ENCODE data around the gene EMCN. TPM values are rescaled to one million over a fixed set of nuclear protein-coding genes. Genes with fewer than 3 reads are reported as not detected.
"Not testable (repeated sequence)": the region's sequence is repeated elsewhere in the genome, so short reads cannot be mapped to it uniquely, and the experiment has no call there.

EMCN gene
- total and polyA plus RNA-seq, 5 donors from 2014 or later, result not detected

GRCh38 chr4:100420571-100420970, 97.3 kb downstream of the EMCN start:
- DNase-seq, result no peak
- H3K4me3 Mint-ChIP-seq, result no peak overlapping the region
- no peaks in the 10 kb centered on the region for H3K9me3 ChIP-seq (ENCODE audit: control insufficient read depth in 2 of 2, low read length in 2 of 2)
- H3K4me3 ChIP-seq (ENCODE audit: low read depth, low read length), result no peak overlapping the region
- no peak overlapping the region for H3K27ac Mint-ChIP-seq
- no peak for ATAC-seq (ENCODE audit: low read depth in 2 of 2)
- no peaks in the 10 kb centered on the region for H3K36me3 ChIP-seq (ENCODE audit: control insufficient read depth, insufficient read depth, low read length)
- peaks cover 6% of the 10 kb centered on the region for H3K27me3 Mint-ChIP-seq
- no peaks in the 10 kb centered on the region for H3K9me3 Mint-ChIP-seq
- peaks cover 2% of the 10 kb centered on the region for H3K27me3 ChIP-seq (ENCODE audit: control insufficient read depth, insufficient read depth, low read length)
- no peaks in the 10 kb centered on the region for H3K36me3 Mint-ChIP-seq
- no peak overlapping the region for H3K27ac ChIP-seq (ENCODE audit: insufficient read depth, low read length, poor library complexity, severe bottlenecking)
- H3K4me1 ChIP-seq (ENCODE audit: control insufficient read depth, insufficient read depth, low read length, poor library complexity, severe bottlenecking), result no peaks in the 10 kb centered on the region
- H3K4me1 Mint-ChIP-seq, result peaks cover 0 to 2% (median 0%) of the 10 kb centered on the region in 4 donors

GRCh38 chr4:100417565-100417964, 100.3 kb downstream of the EMCN start:
- H3K27me3 Mint-ChIP-seq, result peaks cover 6% of the 10 kb centered on the region
- ATAC-seq (ENCODE audit: low read depth in 2 of 2) (no peak), DNase-seq (no peak)
- H3K27ac ChIP-seq (ENCODE audit: insufficient read depth, low read length, poor library complexity, severe bottlenecking), result no peak overlapping the region
- H3K9me3 Mint-ChIP-seq, result no peaks in the 10 kb centered on the region
- H3K9me3 ChIP-seq (ENCODE audit: control insufficient read depth in 2 of 2, low read length in 2 of 2), result no peaks in the 10 kb centered on the region
- H3K36me3 Mint-ChIP-seq, result no peaks in the 10 kb centered on the region
- no peaks in the 10 kb centered on the region for H3K27me3 ChIP-seq (ENCODE audit: control insufficient read depth, insufficient read depth, low read length)
- H3K4me3 Mint-ChIP-seq, result no peak overlapping the region
- H3K4me1 Mint-ChIP-seq, result no peaks in the 10 kb centered on the region
- H3K36me3 ChIP-seq (ENCODE audit: control insufficient read depth, insufficient read depth, low read length), result no peaks in the 10 kb centered on the region
- no peak overlapping the region for H3K27ac Mint-ChIP-seq
- H3K4me1 ChIP-seq (ENCODE audit: control insufficient read depth, insufficient read depth, low read length, poor library complexity, severe bottlenecking), result no peaks in the 10 kb centered on the region
- no peak overlapping the region for H3K4me3 ChIP-seq (ENCODE audit: low read depth, low read length)

GRCh38 chr4:100414016-100414790, 103.6 kb downstream of the EMCN start:
- Histone ChIP-seq H3K27ac (ENCODE audit: insufficient read depth, low read length, poor library complexity, severe bottlenecking) (no peak overlapping the region), H3K4me3 (ENCODE audit: low read depth, low read length) (no peak overlapping the region), H3K9me3 (ENCODE audit: control insufficient read depth in 2 of 2, low read length in 2 of 2) (no peaks in the 10 kb centered on the region), H3K4me1 (ENCODE audit: control insufficient read depth, insufficient read depth, low read length, poor library complexity, severe bottlenecking) (no peaks in the 10 kb centered on the region), H3K36me3 (ENCODE audit: control insufficient read depth, insufficient read depth, low read length) (no peaks in the 10 kb centered on the region), H3K27me3 (ENCODE audit: control insufficient read depth, insufficient read depth, low read length) (no peaks in the 10 kb centered on the region)
- DNase-seq (no peak), ATAC-seq (ENCODE audit: low read depth in 2 of 2) (no peak)
- Mint-ChIP-seq H3K9me3 (no peaks in the 10 kb centered on the region), H3K4me3 (no peak overlapping the region), H3K36me3 (no peaks in the 10 kb centered on the region), H3K4me1 (no peaks in the 10 kb centered on the region), H3K27ac (no peak overlapping the region), H3K27me3 (peaks cover 6% of the 10 kb centered on the region)

GRCh38 chr4:100391863-100392262, 126.0 kb downstream of the EMCN start:
- Mint-ChIP-seq H3K27ac (no peak overlapping the region), H3K4me1 (no peaks in the 10 kb centered on the region), H3K4me3 (no peak overlapping the region)

GRCh38 chr4:100391086-100391485, 126.7 kb downstream of the EMCN start:
- DNase-seq (no peak), ATAC-seq (ENCODE audit: low read depth in 2 of 2) (no peak)
- Histone ChIP-seq H3K4me1 (ENCODE audit: control insufficient read depth, insufficient read depth, low read length, poor library complexity, severe bottlenecking) (no peaks in the 10 kb centered on the region), H3K36me3 (ENCODE audit: control insufficient read depth, insufficient read depth, low read length) (no peaks in the 10 kb centered on the region), H3K9me3 (ENCODE audit: control insufficient read depth in 2 of 2, low read length in 2 of 2) (no peaks in the 10 kb centered on the region), H3K27ac (ENCODE audit: insufficient read depth, low read length, poor library complexity, severe bottlenecking) (no peak overlapping the region), H3K4me3 (ENCODE audit: low read depth, low read length) (no peak overlapping the region), H3K27me3 (ENCODE audit: control insufficient read depth, insufficient read depth, low read length) (no peaks in the 10 kb centered on the region)
- Mint-ChIP-seq H3K4me1 (no peaks in the 10 kb centered on the region), H3K4me3 (no peak overlapping the region), H3K9me3 (no peaks in the 10 kb centered on the region), H3K27me3 (no peaks in the 10 kb centered on the region), H3K36me3 (no peaks in the 10 kb centered on the region), H3K27ac (no peak overlapping the region)

More at GRCh38 chr4:100391863-100392262, 126.0 kb downstream of the EMCN start:
- Histone ChIP-seq H3K27ac (ENCODE audit: insufficient read depth, low read length, poor library complexity, severe bottlenecking) (no peak overlapping the region), H3K4me1 (ENCODE audit: control insufficient read depth, insufficient read depth, low read length, poor library complexity, severe bottlenecking) (no peaks in the 10 kb centered on the region), H3K9me3 (ENCODE audit: control insufficient read depth in 2 of 2, low read length in 2 of 2) (no peaks in the 10 kb centered on the region), H3K27me3 (ENCODE audit: control insufficient read depth, insufficient read depth, low read length) (no peaks in the 10 kb centered on the region), H3K36me3 (ENCODE audit: control insufficient read depth, insufficient read depth, low read length) (no peaks in the 10 kb centered on the region), H3K4me3 (ENCODE audit: low read depth, low read length) (no peak overlapping the region)
- H3K9me3 Mint-ChIP-seq, result no peaks in the 10 kb centered on the region
- DNase-seq, result no peak
- no peak for ATAC-seq (ENCODE audit: low read depth in 2 of 2)
- H3K27me3 Mint-ChIP-seq, result no peaks in the 10 kb centered on the region
- H3K36me3 Mint-ChIP-seq, result no peaks in the 10 kb centered on the region

- ATAC-seq (ENCODE audit: low read depth in 2 of 2), result no peak
Observed at GRCh38 chr4:100386270-100386669, 131.6 kb downstream of the EMCN start.

GRCh38 chr4:100380401-100380800, 137.4 kb downstream of the EMCN start:
- H3K27me3 Mint-ChIP-seq; DNase-seq; H3K36me3 Mint-ChIP-seq; H3K27me3 ChIP-seq (ENCODE audit: control insufficient read depth, insufficient read depth, low read length); H3K4me1 Mint-ChIP-seq; H3K4me3 ChIP-seq (ENCODE audit: low read depth, low read length); H3K4me3 Mint-ChIP-seq; H3K9me3 ChIP-seq (ENCODE audit: control insufficient read depth in 2 of 2, low read length in 2 of 2); H3K27ac ChIP-seq (ENCODE audit: insufficient read depth, low read length, poor library complexity, severe bottlenecking); H3K36me3 ChIP-seq (ENCODE audit: control insufficient read depth, insufficient read depth, low read length); ATAC-seq (ENCODE audit: low read depth in 2 of 2); H3K27ac Mint-ChIP-seq; H3K9me3 Mint-ChIP-seq; H3K4me1 ChIP-seq (ENCODE audit: control insufficient read depth, insufficient read depth, low read length, poor library complexity, severe bottlenecking): not testable (repeated sequence)

More at GRCh38 chr4:100386270-100386669, 131.6 kb downstream of the EMCN start:
- no peak for DNase-seq
- no peaks in the 10 kb centered on the region for H3K9me3 ChIP-seq (ENCODE audit: control insufficient read depth in 2 of 2, low read length in 2 of 2)
- H3K36me3 Mint-ChIP-seq, result no peaks in the 10 kb centered on the region
- no peak overlapping the region for H3K4me3 Mint-ChIP-seq
- H3K27me3 ChIP-seq (ENCODE audit: control insufficient read depth, insufficient read depth, low read length), result no peaks in the 10 kb centered on the region
- H3K4me1 Mint-ChIP-seq, result no peaks in the 10 kb centered on the region
- H3K36me3 ChIP-seq (ENCODE audit: control insufficient read depth, insufficient read depth, low read length), result no peaks in the 10 kb centered on the region
- no peaks in the 10 kb centered on the region for H3K27me3 Mint-ChIP-seq
- no peak overlapping the region for H3K27ac ChIP-seq (ENCODE audit: insufficient read depth, low read length, poor library complexity, severe bottlenecking)
- no peak overlapping the region for H3K4me3 ChIP-seq (ENCODE audit: low read depth, low read length)
- no peaks in the 10 kb centered on the region for H3K4me1 ChIP-seq (ENCODE audit: control insufficient read depth, insufficient read depth, low read length, poor library complexity, severe bottlenecking)
- no peak overlapping the region for H3K27ac Mint-ChIP-seq
- no peaks in the 10 kb centered on the region for H3K9me3 Mint-ChIP-seq

GRCh38 chr4:100379583-100380105, 138.2 kb downstream of the EMCN start:
- ATAC-seq (ENCODE audit: low read depth in 2 of 2) (no peak), DNase-seq (no peak)
- H3K27ac Mint-ChIP-seq, result no peak overlapping the region

More at GRCh38 chr4:100379583-100380105, 138.2 kb downstream of the EMCN start:
- Histone ChIP-seq H3K27ac (ENCODE audit: insufficient read depth, low read length, poor library complexity, severe bottlenecking) (no peak overlapping the region), H3K27me3 (ENCODE audit: control insufficient read depth, insufficient read depth, low read length) (no peaks in the 10 kb centered on the region), H3K36me3 (ENCODE audit: control insufficient read depth, insufficient read depth, low read length) (no peaks in the 10 kb centered on the region), H3K9me3 (ENCODE audit: control insufficient read depth in 2 of 2, low read length in 2 of 2) (no peaks in the 10 kb centered on the region), H3K4me1 (ENCODE audit: control insufficient read depth, insufficient read depth, low read length, poor library complexity, severe bottlenecking) (no peaks in the 10 kb centered on the region), H3K4me3 (ENCODE audit: low read depth, low read length) (no peak overlapping the region)
- Mint-ChIP-seq H3K9me3 (peaks cover 0 to 8% (median 3%) of the 10 kb centered on the region in 7 donors), H3K4me1 (no peaks in the 10 kb centered on the region), H3K4me3 (no peak overlapping the region), H3K27me3 (no peaks in the 10 kb centered on the region), H3K36me3 (no peaks in the 10 kb centered on the region)
